Measurements from ENCODE around the gene ABCF1. TPM values are rescaled to one million over a fixed set of nuclear protein-coding genes. Genes with fewer than 3 reads are reported as not detected.

The ABCF1 gene
- total RNA-seq, 1 experiment from 2014 or later, result 69.5 TPM

DNA sequence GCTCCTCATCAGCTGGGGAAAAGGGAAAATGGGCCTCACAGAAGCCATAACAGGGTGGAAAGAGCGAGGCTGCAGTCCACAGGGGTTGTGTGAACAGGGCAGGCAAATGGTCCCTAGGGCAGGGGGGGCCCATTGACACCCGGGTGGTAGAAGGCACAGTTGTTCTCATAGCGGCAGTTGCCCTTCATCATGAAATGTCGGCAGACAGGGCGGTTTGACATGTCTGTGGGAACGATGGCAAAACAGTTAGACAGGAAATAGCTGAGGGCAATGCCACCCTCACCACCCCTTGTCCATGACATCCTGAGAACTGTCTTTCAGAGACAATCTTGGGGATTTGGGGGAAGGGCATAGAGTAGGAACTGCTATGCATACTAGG is 30.2 kb downstream of the ABCF1 start:
- DNase-seq (ENCODE audit: low read depth), result no peak

DNA sequence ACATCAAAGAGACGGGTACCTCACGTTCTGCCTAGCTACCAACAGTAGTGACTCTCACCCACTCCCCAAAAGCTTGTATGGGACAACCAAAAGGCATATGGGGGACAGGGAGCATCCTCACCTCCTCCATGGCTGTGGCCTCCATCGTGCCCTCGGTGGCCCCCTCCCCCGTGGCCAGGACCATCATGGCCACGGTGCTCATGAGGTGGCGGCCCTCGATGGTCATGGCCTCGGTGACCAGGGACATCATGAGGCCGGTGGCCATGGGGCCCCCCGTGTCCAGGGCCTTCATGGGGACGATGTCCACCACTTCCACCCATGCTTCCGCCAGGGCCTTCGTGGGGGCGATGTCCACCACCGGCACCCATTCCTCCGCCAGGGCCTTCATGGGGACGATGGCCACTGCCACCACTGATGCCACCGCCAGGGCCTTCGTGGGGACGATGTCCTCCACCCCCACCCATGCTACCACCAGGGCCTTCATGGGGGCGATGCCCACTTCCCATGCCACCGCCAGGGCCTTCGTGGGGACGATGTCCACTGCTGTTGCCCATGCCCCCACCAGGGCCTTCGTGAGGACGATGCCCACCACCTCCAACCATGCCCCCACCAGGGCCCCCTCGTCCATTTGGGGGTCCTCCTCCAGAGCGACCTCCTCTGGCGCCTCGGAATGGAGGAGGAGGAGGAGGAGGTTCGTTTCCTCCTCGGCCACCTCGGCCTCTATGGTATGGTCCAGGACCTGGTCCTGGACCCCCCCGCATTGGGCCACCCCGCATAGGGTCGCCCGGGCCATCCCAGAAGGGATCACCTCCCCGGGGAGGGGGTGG is 30.8 kb downstream of the ABCF1 start:
- DNase-seq (ENCODE audit: low read depth), result no peak

DNA sequence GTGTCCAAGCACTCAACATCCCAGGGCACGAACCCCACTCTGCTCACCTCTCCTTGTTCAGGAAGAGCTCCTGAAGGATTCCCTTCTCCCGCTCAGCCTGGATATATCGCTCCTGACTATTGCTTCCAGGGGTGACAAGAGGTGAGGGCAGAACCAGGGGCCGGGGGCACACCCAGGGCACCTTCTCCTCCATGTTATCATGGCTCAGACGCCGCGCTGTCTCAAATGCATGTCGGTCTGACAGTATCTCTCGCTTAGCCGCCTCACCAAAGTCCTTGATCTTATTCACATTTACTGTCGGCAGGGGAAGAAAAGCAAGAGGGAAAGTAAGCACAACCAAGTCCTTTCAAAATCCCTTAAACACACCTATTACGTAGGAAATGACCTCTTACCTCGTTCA is 32.7 kb downstream of the ABCF1 start:
- no peak for DNase-seq (ENCODE audit: low read depth)

DNA sequence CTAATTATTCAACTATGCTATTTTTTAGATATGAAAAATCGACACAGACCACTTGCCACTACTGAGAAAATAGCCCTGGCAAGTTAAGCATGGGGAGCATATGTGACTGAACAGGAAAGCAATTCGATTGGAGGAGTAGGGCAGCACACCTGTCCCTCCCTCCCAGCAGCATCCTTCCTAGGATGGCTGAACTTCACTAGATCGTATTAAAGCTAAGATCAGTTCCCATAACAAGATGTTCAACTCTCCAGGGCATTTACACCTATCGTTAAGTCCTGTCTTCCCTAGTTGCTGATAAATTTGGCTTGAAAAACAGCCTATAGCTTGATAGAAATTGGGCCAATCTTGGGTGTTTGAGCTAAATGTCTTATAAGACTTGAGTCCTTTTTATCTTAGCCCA is 38.8 kb downstream of the ABCF1 start:
- no peak for DNase-seq (ENCODE audit: low read depth)

DNA sequence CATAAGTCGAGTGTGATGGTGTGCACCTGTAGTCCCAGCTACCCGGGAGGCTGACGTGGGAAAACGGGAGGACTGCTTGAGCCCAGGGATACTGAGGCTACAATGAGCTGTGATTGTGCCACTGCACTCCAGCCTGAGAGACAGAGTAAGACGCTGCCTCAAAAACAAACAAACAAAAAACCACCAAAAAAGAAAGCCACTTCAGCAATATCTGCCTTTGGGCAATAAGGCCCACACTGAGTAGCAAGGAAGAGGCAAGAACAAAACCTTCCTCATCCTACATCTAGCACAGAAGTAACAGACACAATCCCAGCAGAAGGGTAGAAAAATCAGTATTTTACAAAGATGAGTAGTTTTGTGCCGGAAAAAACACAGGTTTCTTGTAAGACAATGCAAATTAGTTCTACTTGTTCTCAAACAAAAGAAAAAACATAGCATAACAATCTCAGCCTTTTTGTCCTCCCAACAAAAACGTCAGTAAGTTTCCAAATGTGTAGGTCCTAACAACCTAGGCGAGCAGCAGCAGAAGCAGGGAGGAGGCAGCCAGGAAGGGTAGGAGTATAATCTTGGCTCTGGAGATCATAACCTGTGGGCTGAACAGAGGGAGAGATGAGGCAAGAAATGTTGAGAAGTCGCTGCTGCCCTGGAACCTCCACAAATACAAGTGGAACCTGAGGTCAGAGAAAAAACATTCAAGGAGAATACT is 40.1 kb downstream of the ABCF1 start:
- no peak for DNase-seq (ENCODE audit: low read depth)

DNA sequence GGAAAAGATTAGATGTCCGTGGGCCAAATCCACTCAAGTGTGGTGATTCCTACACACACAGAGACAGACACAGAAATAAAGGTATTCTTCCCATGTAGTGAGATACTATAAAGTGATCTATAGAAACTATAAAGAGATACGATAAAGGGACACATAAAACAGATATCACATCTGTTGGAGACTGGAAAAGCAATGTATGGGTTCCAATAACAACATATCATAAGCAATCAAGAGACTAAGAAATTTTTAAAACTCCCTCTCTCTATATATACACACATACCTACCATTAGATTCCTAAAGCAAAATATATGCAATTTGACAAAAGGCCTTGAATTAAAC is 40.6 kb downstream of the ABCF1 start:
- no peak for DNase-seq (ENCODE audit: low read depth)

DNA sequence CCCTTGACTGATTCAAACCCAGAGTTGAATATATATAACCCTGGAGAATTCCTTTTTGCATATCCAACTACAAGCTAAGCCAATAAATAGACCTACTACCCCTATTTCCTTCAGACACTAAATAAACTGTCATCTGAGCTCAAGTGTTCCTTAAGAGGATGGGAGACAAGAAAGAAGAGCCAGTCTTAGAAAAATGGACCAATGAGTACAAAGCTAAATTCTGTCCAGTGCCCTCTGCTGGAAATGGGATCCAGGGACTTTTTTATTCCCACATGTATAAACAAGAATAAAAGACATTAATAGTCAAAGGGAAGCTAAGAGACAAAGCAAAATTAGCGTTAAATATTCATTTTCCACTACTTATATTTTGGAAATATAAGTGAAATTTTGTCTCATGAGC is 41.0 kb downstream of the ABCF1 start:
- peak; percentile 63 for DNase-seq (ENCODE audit: low read depth)

DNA sequence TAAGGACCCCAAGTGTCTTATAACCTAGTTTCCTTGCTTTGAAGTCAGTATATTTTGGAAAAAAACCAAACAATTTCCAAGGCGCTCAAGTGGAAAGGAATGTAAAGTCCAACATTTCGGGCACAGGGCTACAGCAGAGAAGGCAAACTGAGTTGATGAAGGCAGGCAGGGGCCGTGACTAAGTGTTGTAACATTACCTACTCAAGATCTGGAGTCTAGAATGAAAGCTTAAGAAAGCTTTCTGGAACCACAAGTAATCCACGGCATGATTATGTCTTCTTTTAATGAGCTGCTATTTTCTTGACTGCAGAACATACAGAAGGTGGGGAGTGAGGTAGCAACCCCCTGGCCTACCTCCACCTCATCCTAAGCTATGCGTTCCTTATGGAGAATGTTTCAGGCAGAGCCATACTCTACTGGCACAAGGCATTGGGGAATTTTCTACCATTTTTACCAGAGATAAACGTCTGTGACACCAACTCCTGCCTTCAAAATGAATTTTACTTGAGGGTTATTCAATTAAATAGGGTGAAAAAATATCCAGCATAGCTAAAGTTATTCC is 41.5 kb downstream of the ABCF1 start:
- peak; percentile 52 for DNase-seq (ENCODE audit: low read depth)

DNA sequence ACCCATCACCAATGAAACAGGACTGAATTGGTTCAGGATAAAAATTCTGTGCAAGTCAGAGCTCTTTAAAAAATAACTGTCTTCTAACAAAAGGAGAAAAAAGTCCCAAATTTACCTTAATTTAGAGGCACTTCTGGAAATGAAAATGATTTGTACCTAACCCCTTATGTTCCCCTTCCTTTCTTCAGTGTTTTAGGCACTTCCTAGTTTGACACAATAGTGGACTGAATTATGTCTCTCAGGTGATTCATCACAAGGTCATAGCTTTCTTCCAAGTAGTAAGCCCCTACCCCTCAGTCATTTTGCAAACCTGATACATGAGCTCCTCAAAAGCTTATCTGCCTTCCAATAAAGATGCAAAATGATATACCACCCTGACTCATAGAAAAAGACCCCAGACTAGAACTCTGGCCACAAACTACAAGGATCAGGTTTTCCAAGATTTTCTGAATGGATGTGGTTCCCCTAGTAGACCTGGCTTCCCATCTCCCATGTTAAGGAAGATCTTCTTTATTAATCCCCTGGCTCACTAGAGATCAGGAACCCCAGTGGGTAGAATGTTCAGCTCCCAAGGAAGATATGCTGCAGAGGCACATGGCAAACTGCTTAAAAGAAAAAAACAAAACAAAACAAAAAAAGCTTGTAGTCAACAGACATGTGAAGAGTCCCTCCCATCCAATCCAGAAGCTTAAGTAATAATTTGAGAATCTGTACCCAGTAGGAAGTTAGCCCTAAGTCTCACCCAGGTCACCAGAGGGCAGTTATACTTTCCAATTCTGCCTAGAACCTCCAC is 42.2 kb downstream of the ABCF1 start:
- DNase-seq (ENCODE audit: low read depth), result peak; percentile 49

DNA sequence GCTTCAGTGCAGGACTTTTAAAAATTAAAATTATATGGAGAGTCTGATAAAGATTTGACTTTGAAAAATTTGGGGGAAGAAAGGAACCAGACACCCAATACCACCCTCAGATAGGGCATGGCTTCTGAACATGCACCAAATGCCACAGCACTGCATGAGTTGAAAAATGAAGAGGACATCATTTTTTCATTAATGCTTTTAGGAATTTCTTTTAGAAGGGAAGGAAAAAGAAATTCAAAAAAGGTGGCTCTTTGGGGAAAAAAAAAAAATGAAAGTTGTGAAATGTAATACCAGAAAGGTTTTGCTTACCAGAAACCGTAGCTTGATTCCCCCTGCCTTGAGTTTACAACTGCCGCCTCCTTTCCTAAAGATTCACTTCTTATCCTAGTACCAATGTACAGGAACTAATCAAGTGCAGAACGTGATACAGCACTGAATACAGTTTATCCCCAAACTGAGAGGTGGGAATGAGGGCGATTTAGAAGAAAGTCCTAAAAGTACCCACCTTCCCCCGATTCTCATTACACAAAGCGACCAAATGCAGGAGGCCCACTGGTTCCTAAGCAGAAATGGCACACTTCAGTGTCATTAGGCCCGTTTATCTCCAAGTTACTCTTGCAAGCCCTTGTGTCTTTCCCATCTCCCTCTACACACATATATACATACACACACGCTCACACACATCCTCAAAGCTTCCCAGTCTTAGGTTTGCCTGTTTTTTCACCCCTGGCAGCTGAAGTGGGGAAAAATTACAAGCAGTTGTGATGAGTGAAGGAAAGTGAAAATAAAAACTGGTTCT is 43.0 kb downstream of the ABCF1 start:
- no peak for DNase-seq (ENCODE audit: low read depth)

DNA sequence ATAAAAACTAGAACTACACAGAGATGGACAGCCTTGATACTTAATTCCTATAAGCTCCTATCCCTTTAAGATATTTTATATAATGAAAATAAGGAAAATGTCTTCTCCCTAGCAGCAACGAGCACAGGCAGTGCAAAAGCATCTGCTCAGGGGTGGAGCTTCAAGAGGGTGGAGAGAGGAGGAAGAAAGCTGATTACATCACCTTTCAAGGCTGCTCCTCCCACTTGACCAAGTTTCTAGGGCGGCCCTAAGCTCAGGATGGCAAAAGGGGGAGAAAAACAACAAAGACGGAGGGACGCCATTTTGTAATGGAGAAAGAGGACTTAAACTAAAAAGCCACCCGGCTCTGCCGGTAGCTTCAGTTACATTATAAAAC is 43.6 kb downstream of the ABCF1 start:
- DNase-seq (ENCODE audit: low read depth), result peak; percentile 98

DNA sequence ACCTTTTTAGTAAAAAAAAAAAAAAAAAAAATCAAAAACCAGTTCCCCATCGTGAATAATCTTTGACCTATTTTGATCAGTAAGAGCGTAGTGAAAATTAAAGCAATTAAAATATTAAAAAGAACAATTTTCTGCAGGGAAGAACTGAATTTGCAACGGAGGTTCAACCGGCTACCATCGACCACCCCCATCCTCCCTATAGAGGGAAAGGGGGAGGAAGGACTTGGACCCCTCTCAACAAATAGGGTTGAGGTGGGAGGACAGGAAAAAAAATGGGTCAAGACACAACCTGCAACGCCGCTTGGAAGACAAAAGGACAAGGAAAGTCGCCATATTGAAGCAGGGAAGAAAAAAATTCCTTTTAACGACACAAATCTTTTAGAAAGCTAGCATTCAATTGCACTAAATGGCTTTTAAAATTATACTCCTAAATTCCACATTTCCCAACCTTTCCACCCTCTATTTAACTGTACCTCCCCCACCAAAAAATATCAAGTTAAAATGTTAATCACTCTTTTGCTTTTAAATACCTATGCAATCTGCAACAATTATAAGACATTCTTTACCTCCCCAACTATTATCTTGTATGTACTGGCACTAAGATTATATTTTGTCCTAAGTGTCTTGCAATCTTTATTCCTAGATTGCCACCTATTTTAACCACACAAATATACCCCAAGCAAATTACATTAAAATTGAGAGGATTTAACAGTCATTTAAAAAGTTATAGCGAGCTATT is 44.1 kb downstream of the ABCF1 start:
- DNase-seq (ENCODE audit: low read depth), result peak; percentile 83

DNA sequence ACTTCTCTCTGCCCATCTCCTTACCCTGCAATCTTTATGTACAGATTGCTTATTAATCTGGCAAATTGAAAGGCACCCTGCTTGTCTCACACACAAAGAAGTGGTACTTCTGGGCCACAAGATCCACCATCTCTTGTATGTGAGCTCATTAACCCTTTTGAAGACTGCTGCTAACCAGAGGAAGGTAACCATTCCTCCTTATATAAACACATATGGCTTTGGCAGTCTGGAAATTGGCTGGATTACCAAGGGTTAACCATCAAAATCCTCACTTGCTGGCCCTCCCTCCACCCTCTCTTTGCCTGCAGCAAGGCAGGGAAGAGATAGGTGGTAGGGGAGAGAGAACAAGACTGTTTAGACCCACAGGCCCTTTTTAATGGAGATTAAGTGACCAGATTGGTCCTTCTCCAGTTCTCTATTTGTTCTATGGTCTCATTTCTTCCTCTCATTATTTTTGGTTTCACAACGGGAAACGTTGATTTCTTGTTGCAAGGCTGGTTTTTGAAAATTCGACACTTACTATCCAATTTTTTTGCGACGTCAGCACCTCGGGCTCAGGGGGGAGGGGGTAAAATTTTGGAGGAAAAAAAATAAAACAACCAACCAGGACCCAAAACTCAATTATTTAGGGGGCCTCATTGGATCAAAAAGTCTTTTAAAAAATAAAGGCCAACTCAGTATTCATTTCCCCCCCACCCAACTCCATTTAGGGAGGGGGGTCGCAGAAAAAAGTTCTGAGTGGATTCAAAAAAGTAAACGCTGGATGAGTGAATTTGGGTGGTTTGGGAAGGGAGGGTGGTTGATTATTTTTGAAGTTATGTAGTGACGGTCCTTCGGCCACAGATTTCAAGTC is 44.9 kb downstream of the ABCF1 start:
- peak; percentile 33 for DNase-seq (ENCODE audit: low read depth)

DNA sequence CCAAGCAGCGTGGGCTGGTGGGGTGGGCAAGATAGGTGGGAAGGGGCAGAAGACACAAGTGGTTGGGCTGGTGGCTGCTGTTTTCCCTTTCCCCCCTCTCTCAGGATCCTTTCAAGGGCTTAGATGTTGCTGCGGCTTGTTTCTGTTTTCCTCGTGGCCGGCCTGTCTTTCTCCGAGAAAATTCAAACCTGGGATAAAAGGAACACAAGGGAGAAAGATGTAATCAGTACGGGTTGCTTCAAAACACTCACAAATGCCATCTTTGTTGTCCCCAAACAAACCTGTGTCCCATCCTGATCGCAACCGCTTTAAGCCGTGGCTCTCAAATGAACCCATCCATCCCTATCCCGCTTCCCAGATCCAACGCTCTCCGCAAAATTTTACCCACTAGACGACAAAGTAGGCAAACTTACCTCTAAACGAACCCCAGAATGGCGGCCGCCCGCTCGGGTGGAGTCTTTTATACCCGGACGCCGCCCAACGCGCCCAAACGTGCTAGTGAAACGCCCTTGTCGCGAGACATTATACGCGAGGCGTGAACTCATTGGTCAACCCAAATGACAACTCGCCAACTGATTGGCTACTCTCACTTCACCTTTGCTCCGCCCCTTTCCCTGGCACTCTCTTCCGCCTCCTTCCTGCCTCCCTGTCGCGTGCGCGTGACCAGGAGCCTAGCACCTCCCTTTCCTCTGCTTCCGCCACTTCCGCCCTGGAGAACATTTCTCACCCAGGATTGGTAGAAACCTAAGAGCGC is 45.7 kb downstream of the ABCF1 start, which contains the start of gene PPP1R10:
TSS of gene PPP1R10 (minus strand) at position 433 of the 754 bp plus-strand sequence. CDS start 7,299 bp downstream, outside the sequence.
- peak; percentile 100 for DNase-seq (ENCODE audit: low read depth)

DNA sequence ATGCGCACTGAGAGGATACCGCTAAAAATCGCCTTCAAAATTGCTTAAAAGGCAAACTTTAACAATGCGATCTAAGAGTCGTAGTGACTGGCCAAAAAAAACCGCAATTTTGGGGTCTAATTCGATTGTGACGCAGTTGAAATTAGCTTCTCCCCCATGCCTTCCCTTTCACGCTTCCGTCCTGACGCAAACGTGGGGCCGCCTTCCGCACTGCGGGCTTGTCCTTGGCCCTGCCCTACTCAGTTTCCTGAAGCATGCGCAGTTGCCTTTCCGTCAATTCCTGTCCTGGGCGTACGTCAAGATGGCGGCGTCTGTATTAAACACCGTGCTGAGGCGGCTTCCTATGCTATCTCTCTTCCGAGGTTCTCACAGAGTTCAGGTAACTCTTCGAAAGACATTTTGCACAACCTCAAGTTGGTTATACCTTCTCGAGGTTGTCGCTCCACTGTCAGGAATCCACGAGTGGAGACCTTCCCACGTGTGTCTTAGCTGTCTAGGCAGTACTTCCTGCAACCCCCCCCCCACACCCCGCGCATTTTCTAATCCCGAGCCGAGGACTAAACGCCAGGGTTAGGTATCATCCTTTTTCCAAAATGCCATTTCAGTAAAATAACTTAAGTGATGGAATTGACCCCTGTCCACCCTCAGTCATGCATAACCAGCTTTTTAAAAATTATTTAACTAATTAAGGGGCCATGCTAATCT is 46.5 kb downstream of the ABCF1 start, which contains the start of gene MRPS18B:
TSS of gene MRPS18B (plus strand) at position 276 of the 705 bp plus-strand sequence. CDS start at position 302, 26 bp downstream.
- DNase-seq (ENCODE audit: low read depth), result peak; percentile 98

DNA sequence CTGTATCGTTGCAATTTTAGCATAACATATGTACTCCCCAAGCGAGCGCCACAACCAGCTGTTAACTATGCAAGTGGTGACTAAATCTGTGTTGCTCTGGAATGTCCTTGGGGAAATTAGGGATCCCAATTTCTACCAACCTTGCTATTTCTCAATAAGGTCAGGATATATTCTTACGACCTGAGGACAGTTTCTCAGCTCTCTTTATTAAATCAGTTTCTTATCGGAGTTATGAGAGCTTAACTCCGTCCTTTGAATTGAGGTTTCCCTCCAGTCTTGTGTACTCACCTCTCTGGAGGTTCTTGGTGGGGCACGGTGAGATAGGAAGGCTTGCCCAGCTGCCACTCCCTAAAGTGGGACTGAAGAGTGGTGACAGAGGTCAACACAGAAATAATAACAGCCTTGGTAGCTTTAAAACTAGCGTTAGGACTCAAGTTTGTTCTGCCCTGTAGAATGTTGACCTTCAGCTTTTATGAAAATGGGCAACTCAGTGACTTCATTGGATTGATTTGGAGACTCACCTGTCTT is 47.1 kb downstream of the ABCF1 start:
- DNase-seq (ENCODE audit: low read depth), result peak; percentile 60

DNA sequence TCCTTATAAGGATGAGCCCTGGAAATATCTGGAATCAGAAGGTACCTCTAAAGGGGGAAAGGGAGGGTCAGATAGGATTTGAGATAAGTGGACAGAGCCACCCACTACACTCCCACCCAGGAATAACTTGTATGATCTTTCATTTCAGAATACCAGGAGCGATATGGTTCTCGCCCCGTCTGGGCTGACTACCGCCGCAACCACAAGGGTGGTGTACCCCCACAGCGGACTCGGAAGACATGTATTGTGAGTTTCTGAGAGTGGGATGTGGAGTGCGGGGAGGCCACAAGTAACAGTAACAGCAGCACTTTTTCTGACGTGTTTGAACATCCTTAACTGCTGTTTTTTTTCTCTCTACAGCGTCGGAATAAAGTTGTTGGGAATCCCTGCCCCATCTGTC is 48.3 kb downstream of the ABCF1 start:
- DNase-seq (ENCODE audit: low read depth), result no peak

DNA sequence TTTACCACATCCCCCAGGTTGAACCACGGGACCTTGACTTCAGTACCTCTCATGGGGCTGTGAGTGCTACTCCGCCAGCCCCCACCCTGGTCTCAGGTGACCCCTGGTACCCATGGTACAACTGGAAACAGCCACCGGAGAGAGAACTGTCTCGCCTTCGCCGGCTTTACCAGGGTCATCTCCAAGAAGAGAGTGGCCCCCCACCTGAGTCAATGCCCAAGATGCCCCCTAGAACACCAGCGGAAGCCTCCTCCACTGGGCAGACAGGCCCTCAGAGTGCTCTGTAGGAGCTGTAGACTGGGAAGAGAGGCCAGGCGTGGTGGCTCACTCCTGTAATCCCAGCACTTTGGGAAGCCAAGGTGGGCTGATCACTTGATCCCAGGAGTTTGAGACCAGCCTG is 54.3 kb downstream of the ABCF1 start:
- DNase-seq (ENCODE audit: low read depth), result no peak

Measured in LHCN-M2 (cell line).